ENCODE measurements around the gene TUG1. TPM values are rescaled to one million over a fixed set of nuclear protein-coding genes. Genes with fewer than 3 reads are reported as not detected.

The TUG1 gene
- total RNA-seq: 95.7 TPM

DNA sequence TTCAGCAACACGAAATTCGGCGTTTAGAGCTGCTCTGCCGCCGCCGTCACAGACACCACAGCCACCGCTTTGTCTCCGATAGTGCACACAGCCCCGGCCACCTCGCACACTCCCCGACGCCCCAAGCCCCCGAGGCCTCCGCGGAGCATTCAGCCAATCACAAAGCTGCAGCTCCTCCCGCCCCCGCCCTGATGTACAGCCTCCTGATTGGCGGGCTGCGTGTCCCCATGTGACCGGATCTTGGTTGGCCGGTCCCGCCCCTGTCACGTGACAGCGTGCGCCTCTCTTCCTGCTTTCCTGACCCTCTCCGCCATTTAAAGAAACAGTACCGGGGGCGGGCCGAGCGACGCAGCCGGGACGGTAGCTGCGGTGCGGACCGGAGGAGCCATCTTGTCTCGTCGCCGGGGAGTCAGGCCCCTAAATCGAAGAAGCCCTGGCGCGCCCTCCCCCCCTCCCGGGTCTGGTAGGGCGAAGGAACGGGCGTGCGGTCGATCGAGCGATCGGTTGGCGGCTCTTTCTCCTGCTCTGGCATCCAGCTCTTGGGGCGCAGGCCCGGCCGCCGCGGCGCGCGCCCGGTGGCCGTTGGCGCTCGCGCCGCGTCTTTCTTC, at the start of gene TUG1:
Gene TUG1, plus strand, starts transcription at position 342 of the 608 bp plus-strand sequence.
- ATAC-seq (peak; percentile 100), DNase-seq (ENCODE audit: low spot score) (peak; percentile 99)
- intact Hi-C loops (cut with DNase I): loop anchor here (5.0 kb wide), 1 partner anchor 118 kb away; no protein-coding TSS in a partner anchor

DNA sequence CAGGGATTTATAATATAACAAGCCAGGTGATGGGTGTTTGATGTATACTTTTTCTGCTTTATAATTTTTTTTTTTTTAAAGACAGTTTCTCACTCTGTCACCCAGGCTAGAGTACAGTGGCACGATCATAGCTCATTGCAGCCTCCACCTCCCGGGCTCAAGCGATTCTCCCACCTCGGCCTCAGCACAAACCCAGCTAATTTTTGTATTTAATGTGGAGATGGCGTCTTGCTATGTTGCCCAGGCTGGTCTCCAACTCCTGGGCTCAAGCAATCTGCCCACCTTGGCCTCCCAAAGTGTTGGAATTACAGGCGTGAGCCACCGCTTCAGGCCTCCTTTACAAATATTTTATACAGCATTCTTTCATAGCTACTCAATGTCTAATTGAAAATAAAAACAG, 49.1 kb upstream of the TUG1 start:
- DNase-seq (ENCODE audit: low spot score) (no peak), ATAC-seq (no peak)
- intact Hi-C loops (cut with DNase I): no loop called here

DNA sequence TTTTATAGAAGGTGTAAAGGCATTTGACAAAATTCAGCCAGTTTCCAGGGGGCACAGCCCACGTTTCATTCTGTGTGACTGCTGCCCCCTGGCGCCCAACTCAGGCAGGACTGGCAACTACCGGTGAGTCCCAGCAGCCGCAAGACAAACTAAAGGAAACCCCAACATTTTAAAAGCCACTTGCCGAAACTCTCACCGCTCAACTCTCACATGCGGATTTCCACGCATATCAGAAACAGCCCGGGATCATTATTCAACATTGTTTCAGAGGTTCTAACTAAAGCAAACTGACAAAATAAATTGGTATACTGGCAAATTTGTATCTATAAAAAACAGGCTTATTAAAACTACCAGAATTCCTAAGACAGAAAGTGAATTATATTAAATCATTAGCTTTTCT, 48.7 kb upstream of the TUG1 start:
- peak; percentile 79 for ATAC-seq
- intact Hi-C loops (cut with DNase I): no loop called here
- peak; percentile 92 for DNase-seq (ENCODE audit: low spot score)

DNA sequence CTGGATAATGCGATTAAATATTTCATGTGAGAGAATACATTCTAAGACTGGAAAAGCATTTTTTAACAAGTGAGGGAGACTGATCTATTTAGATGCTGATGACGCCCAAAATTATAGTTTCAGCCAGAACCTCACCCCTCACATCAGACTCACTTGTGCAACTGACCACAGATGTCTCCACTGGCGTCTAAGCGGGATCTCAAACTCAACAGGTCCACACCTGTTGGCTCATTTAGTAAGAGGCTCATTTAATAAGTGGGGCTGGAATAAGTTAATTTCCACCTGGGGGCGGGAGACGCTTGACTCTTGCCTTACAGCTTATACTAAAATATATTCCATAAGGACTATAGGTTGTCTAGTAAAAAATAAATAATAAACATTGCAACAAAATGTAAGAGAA, 48.0 kb upstream of the TUG1 start:
- DNase-seq (ENCODE audit: low spot score) (no peak), ATAC-seq (no peak)
- intact Hi-C loops (cut with DNase I): no loop called here

DNA sequence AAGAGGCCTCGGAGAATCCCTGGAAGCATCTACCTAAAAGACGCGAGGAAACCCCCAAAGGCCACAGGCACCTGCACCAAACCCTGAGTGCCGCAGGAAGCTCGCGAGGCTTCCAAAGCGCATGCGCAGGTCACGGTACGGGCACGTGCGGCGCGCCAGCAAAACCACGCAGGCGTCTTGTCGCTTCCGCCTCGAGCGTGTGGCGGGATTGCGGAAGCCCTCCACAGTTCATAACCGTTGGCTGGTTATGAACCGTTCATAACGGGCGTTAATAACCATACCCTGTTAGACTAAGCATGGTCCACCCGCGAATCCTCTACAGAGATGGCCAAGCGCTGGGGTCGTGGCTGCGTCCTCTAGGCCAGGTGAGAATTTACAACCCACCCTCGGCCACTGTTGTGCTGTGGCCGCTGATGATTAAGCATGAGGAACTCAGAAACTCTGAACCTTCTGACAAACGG, 46.9 kb upstream of the TUG1 start:
- ATAC-seq: peak; percentile 75

DNA sequence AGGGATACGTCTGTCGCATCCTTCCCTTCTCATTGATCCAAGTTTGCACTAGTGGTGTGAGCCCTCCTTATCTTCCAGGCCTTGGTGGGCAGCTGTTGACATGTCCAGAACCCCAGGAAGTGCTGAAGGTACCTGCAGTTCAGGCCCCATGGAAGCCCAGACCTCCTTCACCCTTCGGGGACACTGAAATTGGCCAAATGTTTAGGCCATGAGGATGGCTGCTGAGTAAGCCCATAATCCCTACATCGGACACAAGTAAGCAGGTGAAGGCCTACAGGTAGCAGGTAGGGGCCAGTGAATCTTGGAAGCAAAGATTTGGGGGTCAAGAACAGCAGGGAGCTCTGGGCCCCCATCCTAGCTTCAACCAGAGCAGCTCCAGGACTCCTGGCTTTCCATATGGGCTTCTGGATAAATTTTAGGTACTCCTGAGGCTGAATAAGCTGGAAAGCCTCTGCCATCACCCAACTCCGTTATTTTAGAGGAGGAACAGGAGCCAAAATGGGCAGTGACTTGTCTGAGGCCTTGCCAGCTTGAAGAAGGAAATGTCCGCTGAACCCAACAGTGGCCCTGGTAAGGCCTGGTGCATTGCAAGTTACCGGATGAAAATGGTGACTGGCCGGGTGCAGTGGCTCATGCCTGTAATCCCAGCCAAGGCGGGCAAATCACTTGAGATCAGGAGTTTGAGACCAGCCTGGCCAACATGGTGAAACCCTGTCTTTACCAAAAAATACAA, 45.7 kb upstream of the TUG1 start:
- ATAC-seq (no peak), DNase-seq (ENCODE audit: low spot score) (peak; percentile 28)
- intact Hi-C loops (cut with DNase I): no loop called here

More for the DNA sequence above, 46.9 kb upstream of the TUG1 start:
- peak; percentile 84 for DNase-seq (ENCODE audit: low spot score)
- intact Hi-C loops (cut with DNase I): no loop called here

DNA sequence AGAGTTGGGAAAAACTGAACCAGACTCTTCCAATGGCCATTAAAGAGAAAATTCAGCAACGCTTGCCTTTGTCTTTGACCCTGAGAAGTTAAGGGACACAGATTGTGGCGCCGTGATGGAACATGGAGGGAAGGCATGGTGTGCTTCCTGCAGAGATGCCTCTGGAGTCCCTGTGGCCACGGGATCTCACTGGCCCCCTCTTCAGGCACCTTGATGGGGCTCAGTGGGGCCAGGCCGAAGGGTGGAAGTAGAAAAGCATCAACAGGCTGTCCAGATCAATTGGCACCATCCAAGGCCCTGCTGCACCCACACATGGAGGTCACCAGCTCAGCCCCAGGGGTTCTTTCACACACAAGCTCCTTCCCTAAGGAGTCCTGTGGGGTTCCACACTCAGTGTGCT, 43.4 kb upstream of the TUG1 start:
- intact Hi-C loops (cut with DNase I): no loop called here
- ATAC-seq: no peak
- DNase-seq (ENCODE audit: low spot score): peak; percentile 46

DNA sequence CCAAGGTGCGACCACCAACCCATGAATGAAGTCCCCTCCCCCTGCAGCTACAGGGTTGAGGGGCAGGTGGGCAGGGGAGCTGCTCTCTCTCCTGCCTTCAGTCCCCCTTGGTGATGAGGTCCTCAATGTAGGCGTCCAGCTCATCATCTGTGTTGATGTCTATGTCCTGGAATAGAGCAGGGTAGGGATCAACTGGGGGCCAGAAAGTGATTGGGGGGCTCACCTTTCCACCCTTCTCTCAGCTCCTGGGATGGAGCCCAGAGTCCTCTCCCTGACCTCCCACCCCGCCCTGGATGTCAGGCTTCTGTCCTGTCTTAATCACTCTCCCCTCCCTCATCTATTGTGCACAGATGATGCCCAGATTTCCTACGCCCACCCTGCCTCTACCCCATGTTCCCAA, 42.4 kb upstream of the TUG1 start:
- no peak for ATAC-seq
- no peak for DNase-seq (ENCODE audit: low spot score)
- intact Hi-C loops (cut with DNase I): no loop called here

DNA sequence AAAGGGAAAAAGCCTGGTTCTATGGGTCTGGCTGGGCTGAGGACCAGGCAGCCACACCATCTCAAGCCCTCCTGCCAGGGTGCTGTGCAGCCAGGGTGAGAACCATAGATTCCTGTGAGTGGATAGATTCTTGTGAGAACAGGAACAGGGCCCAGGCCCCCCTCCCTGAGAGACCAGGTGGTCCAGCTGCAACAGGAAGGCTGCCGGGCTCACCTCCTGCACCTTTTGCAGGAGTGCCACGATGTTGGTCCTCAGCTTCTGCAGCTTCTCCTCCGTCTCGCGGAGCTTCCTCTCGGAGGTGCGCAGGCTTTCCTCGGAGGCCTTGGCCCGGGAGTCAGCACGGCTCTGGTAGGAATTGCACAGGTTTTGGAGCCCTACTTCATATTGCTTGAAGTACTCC, 41.3 kb upstream of the TUG1 start:
- intact Hi-C loops (cut with DNase I): no loop called here
- no peak for ATAC-seq
- DNase-seq (ENCODE audit: low spot score): no peak

DNA sequence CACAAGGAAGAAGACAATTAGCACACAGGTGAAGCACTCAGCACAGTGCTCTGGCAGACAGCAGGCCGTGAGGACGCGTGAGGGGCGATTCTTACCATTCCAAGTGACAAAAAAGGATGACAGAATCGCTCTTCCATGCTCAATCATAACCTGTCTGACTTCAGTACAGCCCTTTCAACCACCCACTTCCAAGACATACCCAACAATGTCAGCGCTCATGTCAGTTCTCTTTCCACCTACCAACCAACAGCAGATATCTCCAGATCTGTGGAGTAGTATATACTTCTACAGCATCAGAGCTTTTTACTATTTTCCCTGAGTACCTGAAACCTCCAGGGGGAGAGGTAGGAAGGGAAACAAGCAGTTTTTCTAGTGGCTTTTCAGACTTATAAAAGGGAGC, 40.7 kb upstream of the TUG1 start:
- intact Hi-C loops (cut with DNase I): no loop called here
- DNase-seq (ENCODE audit: low spot score) (no peak), ATAC-seq (no peak)

DNA sequence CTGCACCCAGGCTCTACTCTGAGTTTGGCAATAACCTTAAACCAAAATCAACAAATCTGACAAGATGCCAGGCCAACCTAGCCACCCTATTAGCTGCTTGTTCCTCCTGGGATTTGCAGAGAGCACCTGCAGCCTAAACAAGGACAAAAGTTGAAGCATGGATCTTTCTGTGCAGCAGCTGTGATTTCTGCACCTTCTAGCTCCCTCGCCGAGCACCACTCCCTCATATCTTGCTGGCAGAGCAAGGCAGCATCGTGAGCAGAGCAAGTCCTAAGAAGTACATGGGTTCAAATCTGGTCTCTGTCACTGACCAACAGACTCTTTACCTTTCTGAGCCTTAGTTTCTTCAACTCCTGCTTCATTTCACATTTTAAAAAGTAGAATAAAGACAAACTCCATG, 38.8 kb upstream of the TUG1 start:
- ATAC-seq: no peak
- no peak for DNase-seq (ENCODE audit: low spot score)
- intact Hi-C loops (cut with DNase I): no loop called here

DNA sequence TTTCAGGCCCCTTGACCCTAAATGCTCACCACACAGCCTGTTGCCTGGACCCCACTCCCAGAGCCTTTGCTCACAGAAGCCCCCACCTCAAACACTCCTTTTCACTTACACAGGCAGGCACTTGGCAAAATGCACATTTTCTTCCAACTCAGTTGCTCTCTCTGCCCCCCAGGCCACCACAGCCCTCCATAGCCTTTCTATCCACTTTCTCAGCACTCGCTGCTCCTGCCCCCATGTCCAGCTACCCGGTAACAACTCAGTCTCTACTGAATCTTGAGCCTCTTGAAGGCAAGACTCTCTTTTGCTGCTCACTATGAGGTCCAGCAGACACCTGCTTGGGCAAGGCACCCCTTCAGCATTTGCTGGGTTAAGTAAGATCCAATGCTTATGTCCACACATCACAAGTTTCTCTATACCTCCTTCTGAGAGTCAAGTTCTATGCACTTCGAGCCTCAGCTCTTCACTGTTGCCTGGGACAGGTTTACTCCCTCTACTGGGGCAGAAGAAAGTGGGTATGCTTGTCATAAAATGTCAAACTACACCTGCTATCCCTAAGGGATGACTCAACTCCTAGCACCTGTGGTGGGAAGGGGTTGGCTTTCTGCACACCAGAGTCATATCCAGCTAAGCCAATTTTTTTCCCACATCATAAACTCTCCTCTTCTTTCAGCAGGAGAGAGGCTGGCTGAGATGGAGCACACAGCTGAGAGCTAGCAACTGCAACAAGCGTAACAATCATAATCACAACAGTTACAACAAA, 37.3 kb upstream of the TUG1 start:
- no peak for ATAC-seq
- no peak for DNase-seq (ENCODE audit: low spot score)
- intact Hi-C loops (cut with DNase I): no loop called here

DNA sequence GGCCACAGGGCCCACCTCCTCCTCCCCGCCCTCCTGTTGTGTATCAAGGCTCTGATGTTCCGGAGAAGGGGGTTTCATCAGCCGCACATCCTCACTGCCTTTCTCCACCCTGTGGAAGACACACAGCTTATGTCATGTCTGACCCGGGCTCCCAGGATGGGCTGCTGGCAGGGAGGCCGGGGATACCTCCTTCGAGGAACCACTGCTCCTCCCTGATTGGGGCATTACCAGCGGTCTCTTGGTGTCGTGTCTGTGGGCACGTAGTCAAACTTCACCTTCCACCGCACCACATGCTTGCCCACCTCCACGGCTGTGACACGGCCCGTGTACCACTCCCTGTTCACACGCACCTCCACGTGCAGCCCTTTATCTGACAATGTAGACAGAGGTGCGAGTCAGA, 36.4 kb upstream of the TUG1 start:
- no peak for DNase-seq (ENCODE audit: low spot score)
- ATAC-seq: no peak
- intact Hi-C loops (cut with DNase I): no loop called here

DNA sequence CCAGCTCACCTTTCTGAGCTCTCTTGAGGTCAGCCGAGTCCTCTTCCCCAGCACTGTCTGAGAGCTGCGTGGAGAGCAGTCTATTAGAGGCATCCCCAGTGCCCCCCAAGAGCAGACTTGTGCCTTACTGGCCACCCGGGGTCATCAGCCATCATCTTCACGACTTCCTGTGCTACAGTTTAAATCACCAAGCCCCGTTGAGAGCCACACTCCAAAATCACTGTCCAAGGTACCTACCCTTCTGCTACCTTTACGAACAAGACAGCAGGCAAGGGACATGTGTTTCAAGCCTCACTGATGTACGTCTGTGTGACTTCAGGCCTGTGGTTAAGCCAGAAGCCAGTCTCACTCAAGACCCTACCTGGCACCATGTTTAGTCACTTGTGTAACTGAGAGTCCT, 35.6 kb upstream of the TUG1 start:
- ATAC-seq: no peak

DNA sequence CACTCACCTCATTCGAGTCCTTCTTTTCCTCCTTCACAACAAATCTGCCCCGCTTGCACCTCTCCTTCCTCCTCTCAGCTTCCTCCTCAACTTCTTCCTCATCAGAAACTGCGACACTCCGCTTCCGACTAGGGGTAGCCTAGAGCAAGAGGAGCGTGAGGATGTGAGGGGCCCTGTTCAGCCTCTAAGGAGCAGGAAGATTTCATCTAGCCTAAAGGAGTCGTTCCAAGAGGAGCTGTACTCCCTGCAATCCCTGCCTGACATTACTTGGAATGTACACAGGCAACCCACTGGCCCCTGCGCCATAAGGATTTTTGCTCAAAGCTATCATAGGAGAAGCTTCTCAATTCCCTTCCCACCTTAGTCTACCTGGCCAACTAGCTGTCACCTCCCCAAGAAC, 35.0 kb upstream of the TUG1 start:
- intact Hi-C loops (cut with DNase I): no loop called here
- ATAC-seq (no peak), DNase-seq (ENCODE audit: low spot score) (no peak)

More for the DNA sequence above, 35.6 kb upstream of the TUG1 start:
- intact Hi-C loops (cut with DNase I): no loop called here
- DNase-seq (ENCODE audit: low spot score): no peak

DNA sequence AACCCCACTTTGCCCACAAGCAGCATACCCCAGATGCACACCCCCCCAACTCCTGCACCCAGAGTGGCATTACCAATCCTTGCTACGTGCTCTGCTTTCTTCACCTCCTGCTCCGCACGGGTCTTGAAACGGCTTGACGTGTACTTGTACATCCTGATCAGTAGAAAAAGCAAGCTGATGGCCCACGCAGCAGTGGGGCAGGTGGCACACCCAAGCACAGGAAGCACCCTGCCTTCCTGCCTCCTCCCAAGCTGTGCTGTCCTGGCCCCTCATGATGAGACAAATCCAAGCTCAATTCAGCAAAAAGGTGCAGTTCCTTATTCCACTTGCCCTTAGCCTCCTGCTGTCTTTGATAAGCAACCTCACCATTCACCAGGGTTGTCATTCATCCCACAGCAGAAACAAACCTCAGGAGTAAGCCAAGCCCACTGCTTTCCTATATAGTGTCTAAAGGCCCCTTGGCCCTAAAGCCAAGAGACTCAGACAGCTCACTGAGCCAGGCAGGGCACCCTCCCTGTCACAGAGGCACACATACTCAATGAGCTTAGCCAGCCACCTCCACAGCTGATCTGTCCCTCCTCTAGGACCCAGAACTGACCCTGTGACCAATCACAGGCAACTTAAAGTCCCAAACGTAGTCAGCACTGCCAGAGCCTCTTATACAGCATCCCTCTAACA, 28.2 kb upstream of the TUG1 start:
- ATAC-seq (no peak), DNase-seq (ENCODE audit: low spot score) (no peak)
- intact Hi-C loops (cut with DNase I): no loop called here

DNA sequence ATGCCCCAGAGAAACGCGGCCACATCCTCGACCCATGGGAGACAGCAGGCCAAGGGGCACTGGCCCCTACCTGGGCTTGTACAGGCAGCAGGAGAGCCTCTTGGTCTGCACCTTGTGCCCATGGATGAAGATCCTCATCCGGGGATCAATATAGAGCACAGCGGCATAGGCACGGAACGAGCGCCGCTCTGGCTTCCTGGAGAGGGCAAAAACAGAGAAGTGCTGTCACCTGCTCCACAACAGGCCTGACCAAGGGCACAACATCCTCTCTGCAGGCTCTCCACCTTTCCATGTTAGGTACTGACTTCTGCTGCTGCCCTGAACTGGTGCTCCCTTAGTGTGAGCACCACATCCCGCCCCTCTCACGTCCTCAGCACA, 27.7 kb upstream of the TUG1 start:
- ATAC-seq (no peak), DNase-seq (ENCODE audit: low spot score) (no peak)
- intact Hi-C loops (cut with DNase I): no loop called here

DNA sequence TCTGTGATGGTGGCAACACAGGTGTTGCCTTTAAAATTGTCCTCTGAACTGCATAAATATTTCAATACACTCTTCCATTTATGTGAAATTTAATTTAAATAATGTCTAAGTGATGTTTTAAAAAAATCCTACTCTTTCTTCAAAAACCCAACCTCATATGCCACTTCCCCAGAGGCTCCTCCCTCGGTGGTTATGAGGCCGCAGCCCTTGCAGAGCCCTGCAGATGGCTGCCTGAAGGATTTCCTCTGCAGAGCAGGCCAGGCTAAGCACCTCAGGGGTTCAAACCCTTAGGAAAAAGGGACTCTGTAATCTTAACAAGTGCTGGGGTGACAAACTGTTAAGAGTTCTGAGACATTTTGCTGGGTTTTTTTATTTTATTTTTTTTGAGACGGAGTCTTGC, 25.7 kb upstream of the TUG1 start:
- intact Hi-C loops (cut with DNase I): no loop called here
- ATAC-seq (no peak), DNase-seq (ENCODE audit: low spot score) (no peak)

DNA sequence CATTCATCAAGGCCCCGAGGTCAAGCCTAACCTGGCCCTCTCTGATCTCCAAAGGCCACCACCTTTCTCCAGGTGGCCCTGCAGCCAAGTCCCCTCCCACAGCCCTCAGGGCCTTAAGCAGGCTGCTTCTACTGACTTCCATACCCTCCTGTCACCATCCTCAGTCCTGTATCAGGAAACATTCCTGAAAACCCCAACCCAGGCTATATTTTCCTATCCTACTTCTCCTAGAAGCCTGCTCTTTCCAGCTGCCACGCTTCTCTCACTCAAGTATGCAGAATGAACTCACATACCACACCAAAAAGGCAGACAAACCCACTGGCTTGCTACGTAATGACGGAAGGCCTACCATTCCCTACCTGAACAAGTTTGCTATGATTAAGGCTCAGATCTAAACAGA, 24.1 kb upstream of the TUG1 start:
- intact Hi-C loops (cut with DNase I): loop anchor here (5.0 kb wide), 1 partner anchor 142 kb away; no protein-coding TSS in a partner anchor
- DNase-seq (ENCODE audit: low spot score) (no peak), ATAC-seq (no peak)

DNA sequence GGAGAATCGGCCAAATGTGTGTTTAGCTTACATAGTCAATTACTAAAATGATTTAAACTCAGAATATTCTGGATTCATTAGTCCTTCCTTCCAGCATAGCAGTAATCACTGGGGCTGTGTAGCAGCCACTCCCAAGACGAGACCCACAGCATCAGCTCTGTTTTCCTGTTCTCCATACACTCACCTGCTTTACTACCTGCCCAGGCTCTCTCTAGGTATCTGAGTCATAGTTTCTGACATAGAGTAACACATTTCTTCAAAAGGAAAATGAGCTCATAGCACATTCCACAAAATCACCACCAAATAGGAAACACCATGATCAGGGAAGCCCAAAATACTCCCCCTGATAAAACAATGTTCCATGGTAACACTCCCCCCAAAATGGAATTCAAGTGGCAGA, 23.4 kb upstream of the TUG1 start:
- intact Hi-C loops (cut with DNase I): loop anchor here (5.0 kb wide), 1 partner anchor 142 kb away; no protein-coding TSS in a partner anchor
- ATAC-seq (no peak), DNase-seq (ENCODE audit: low spot score) (no peak)
